ENCODE data around the gene SMIM35. TPM values are rescaled to one million over a fixed set of nuclear protein-coding genes. Genes with fewer than 3 reads are reported as not detected.
"Not testable (repeated sequence)": the region's sequence is repeated elsewhere in the genome, so short reads cannot be mapped to it uniquely, and the experiment has no call there.

SMIM35 gene
- total RNA-seq, 1 experiment from 2014 or later = not detected

DNA sequence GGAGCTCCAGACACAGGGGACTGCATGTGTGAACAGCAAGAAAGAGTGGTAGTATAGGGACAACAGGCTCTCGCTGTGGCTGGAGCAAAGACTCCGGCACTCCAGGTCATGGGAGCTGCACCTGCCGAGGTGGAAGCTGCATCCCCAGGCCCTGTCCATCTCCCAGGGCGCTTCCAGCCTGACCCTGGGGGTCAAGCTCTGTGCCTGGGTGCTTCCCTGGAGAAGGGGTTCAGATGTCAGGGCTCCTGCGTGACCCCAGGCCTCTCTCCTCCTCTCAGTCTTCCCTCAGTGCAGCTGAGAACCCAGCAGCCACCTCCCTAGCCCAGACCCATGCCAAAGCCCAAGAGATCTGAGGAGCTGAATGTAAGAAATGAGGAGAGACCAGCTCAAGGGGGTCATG, 6.5 kb downstream of the SMIM35 start:
- no peak for DNase-seq
- Histone ChIP-seq H3K4me3 (ENCODE audit: insufficient read depth, low read depth, low read length) (no peak overlapping the region), H3K36me3 (replicated peaks; ENCODE audit: control insufficient read depth, insufficient read depth, low read length) (no peaks in the 10 kb centered on the region), H3K27me3 (ENCODE audit: control insufficient read depth, insufficient read depth, low read length) (no peaks in the 10 kb centered on the region)

DNA sequence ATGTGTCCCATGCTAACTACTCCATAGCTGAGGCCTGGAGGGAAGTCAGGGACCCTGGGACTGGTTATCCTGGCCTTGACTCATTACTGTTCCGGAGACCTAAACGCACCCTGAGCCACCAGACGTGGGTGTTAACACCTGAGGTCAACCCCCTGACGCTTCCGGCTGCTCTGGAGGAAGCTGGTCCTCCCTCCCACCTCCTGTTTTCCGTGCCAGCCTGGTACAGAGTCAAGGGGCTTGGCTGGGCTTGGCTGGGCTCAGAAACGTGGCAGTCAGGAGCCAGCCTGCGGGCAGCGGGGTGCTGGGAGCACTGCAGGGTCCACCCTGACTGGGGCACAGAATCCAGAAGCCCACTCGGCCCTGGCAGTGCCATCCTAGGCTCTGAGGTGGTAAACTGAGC, 7.3 kb downstream of the SMIM35 start:
- H3K36me3 ChIP-seq (replicated peaks; ENCODE audit: control insufficient read depth, insufficient read depth, low read length) = no peaks in the 10 kb centered on the region
- H3K4me3 ChIP-seq (ENCODE audit: insufficient read depth, low read depth, low read length) = no peak overlapping the region
- H3K27me3 ChIP-seq (ENCODE audit: control insufficient read depth, insufficient read depth, low read length) = no peaks in the 10 kb centered on the region
- no peak for DNase-seq

DNA sequence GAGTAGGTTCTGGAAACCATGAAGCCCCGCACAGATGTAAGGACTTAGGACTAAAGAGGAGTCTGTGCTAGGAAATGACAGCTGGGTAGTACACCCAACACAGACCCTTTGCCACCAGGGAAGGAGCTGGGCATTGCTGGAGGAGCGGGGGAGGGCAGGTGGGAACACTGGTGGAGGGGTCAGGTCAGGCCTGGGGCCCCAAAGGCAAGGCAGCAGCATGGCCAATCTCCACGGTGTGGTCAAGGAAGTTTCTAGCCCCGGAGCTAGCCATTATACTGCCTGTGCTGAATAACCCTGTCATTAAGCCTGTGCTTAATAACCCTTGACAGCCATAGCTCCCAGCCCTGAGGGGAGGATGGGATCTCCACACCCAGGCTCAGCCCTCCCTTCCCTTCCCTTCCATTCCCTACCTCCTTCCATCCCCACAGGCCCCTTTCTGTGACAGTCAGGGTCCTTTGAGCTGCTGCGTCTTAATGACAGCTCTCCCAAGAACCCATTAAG, 7.8 kb downstream of the SMIM35 start:
- no peaks in the 10 kb centered on the region for H3K36me3 ChIP-seq (replicated peaks; ENCODE audit: control insufficient read depth, insufficient read depth, low read length)
- no peaks in the 10 kb centered on the region for H3K27me3 ChIP-seq (ENCODE audit: control insufficient read depth, insufficient read depth, low read length)
- no peak overlapping the region for H3K4me3 ChIP-seq (ENCODE audit: insufficient read depth, low read depth, low read length)
- DNase-seq = no peak

DNA sequence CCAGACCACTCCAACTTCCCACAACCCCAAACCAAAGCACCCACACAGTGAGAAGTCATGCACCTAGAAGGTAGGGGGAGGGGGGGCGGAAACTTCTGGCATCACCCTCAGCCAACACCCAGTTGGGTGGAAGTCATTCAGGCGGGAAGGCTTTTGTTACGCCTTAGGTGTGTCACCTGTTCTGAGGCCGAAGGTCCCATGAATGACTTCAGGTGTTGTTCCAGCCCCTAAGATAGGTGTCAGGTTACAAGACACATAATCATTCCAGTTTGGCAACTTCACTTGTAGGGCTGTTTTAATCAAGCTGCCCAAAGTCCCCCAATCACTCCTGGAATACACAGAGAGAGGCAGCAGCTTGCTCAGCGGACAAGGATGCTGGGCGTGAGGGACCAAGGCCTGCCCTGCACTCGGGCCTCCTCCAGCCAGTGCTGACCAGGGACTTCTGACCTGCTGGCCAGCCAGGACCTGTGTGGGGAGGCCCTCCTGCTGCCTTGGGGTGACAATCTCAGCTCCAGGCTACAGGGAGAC, 9.9 kb downstream of the SMIM35 start, which contains the start of gene TMPRSS4:
TSS of gene TMPRSS4 (plus strand) at position 325 of the 528 bp plus-strand sequence. CDS start 225 bp downstream, outside the sequence.
- H3K27me3 ChIP-seq (ENCODE audit: control insufficient read depth, insufficient read depth, low read length) = no peaks in the 10 kb centered on the region
- H3K4me3 ChIP-seq (ENCODE audit: insufficient read depth, low read depth, low read length) = no peak within 1 kb of the TSS
- peak; percentile 66 for DNase-seq
- H3K36me3 ChIP-seq (replicated peaks; ENCODE audit: control insufficient read depth, insufficient read depth, low read length) = no peaks in the 10 kb centered on the region

DNA sequence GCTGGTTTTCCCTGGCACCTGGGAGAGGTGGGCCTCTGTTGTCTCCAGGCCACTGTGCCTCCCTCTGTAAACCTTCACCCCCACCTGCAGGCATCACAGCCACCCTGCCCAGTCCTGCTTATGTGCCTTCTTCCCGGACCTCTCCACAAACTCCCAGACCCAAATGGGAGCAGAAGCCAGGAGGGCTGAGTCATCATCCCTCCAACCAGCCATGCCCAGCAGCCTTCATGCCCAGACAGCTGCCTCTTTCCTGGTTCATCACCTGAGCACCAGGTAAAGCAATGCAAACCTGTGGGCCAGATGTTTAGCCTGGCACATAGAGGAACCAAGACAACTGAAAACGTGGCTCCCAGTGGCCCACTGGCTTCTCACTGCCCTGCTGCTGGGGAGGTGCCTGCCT, 12.0 kb downstream of the SMIM35 start:
- H3K27me3 ChIP-seq (ENCODE audit: control insufficient read depth, insufficient read depth, low read length) = no peaks in the 10 kb centered on the region
- no peaks in the 10 kb centered on the region for H3K36me3 ChIP-seq (replicated peaks; ENCODE audit: control insufficient read depth, insufficient read depth, low read length)
- DNase-seq = no peak
- H3K4me3 ChIP-seq (ENCODE audit: insufficient read depth, low read depth, low read length) = no peak overlapping the region

DNA sequence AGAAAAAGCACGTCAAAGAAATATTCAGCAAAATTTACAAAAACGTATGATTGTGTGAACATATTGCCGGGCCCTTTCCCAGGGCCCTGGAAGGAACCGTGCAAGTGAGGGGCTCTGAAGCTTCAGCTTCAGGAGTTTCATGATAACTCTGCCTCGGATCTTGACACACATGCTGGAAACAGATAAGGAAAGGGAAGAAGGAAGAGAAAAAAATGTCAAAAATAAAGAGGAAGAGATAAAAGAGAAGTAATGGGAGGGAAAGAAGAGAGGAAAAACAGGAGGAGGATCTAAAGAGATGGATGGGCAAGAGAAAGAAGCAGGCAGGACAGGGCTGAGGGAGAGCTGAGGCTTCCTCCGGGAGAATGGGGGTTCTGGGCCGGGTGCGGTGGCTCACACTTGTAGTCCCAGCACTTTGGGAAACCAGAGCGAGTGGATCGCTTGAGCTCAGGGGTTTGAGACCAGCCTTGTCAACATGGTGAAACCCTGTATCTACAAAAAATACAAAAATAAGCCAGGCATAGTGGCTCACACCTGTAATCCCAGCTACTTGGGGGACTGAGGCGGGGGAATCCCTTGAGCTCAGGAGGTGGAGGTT, 12.6 kb downstream of the SMIM35 start:
- no peaks in the 10 kb centered on the region for H3K27me3 ChIP-seq (ENCODE audit: control insufficient read depth, insufficient read depth, low read length)
- DNase-seq = no peak

DNA sequence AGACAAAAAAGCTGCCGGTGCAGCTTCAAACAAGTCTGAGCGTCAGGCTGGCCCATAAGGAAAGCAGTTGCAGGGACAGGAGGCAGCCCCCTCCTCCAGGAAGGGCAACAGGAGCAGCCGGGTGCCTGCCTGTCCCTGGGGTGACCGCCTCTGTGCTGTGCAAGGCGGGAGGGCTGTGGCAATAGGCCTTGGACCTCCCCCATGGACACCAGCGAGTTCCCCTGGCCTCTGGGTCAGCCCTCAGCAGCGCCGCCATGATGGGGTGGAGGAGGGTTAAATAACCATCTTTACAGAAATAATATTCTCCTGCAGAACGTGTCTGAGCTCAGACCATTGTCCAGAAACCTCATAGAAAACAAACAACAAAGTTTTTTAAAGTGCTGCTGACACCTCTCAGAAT, 13.2 kb downstream of the SMIM35 start:
- H3K27me3 ChIP-seq (ENCODE audit: control insufficient read depth, insufficient read depth, low read length) = no peaks in the 10 kb centered on the region
- H3K36me3 ChIP-seq (replicated peaks; ENCODE audit: control insufficient read depth, insufficient read depth, low read length) = no peaks in the 10 kb centered on the region
- no peak for DNase-seq
- no peak overlapping the region for H3K4me3 ChIP-seq (ENCODE audit: insufficient read depth, low read depth, low read length)

More for the DNA sequence above, 12.6 kb downstream of the SMIM35 start:
- no peaks in the 10 kb centered on the region for H3K36me3 ChIP-seq (replicated peaks; ENCODE audit: control insufficient read depth, insufficient read depth, low read length)
- no peak overlapping the region for H3K4me3 ChIP-seq (ENCODE audit: insufficient read depth, low read depth, low read length)

DNA sequence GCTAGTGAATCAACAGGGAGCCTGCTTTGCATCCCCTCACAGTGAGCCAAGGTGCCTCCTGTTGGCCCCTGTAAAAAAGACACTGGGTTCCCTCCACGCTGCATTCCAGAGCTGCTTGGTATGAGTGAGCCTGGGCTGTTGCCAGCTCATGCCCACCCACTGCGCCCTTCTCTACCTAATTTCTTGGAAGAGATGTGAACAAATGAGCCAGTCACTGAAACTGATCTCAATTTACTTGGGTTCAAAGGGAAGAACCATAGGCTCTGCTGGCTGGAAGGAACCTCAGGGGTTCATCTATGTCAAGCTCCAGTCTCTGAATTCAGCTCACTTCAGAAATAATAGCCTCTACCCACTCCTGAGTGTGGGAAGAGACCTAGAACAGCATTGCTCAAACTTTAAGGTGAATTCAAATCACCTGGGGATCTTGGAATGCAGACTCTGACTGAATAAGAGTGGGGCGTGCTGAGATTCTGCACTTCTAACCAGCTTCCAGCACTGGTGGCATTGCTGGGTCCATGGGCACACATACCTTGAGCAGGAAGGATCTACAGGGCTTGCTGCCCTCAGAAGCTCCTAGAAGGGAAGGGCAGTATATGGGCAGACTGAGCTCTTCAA, 15.2 kb downstream of the SMIM35 start:
- Histone ChIP-seq H3K4me3 (ENCODE audit: insufficient read depth, low read depth, low read length) (no peak overlapping the region), H3K36me3 (replicated peaks; ENCODE audit: control insufficient read depth, insufficient read depth, low read length) (no peaks in the 10 kb centered on the region), H3K27me3 (ENCODE audit: control insufficient read depth, insufficient read depth, low read length) (no peaks in the 10 kb centered on the region)
- DNase-seq = peak; percentile 65

DNA sequence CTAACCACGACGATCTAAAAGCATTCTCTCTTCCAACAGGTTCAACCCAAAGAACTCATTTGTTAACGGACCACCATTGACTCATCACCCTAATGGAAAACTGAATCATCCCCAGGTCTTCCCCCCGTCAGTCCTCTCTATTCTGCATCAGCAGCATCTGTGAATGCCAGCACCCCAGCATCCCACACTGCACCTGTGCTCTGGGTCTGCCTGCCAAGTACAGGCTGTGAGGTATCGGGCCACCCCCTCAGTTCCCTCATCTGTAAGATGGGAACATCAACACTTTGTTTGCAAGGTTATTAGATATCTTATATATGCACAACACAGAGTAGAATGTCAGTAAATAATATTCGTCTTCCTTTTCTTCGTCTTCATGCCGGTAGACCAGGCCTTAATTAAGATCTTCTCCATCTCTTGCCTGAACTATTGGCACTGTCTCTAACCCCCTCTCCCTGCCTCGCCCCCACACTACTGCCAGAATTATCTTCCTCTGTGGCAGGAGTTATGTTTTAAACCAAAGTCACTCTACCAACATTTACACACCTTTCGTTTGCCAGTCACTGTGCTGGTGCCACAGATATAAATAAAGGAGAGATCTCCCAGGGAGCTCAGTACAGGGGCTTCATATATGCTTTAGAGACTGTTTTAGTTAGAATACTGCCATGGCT, 17.7 kb downstream of the SMIM35 start:
- no peak for DNase-seq
- no peaks in the 10 kb centered on the region for H3K27me3 ChIP-seq (ENCODE audit: control insufficient read depth, insufficient read depth, low read length)
- no peaks in the 10 kb centered on the region for H3K36me3 ChIP-seq (replicated peaks; ENCODE audit: control insufficient read depth, insufficient read depth, low read length)
- H3K4me3 ChIP-seq (ENCODE audit: insufficient read depth, low read depth, low read length) = no peak overlapping the region

DNA sequence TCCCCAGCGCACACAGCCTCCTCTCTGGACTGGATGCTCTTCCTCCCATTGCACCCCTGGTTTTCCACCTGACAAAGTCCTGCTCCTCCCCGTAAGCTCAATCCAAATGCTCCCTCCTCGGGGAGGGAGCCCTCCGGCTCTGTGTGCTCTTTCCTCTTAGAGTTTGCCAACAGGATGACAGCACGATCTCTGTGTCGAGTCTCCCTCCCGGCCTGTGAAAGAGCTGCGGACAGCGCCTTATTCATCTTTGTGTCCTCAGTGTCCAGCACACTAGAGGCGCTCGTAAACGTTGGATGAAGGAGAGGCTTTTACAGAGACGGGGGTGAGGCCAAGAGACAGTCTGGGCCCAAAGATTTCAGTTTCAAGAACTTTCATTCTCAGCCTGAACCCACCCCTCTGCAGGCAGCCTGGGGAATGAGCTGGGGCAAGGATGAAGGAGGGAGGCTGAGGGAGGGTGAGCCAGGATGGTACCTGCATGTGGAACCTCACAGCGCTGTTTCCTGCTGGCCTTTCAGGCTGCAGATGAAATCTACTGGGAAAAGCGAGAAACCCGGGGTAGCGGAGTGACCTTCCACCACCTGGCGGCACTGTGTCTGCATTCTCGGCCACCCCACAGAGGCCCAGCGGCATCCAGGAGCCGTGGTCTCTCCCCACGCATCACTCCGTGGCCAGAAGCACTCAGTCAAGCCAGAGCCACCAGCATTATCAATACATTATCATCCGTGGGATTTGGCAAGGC, 18.4 kb downstream of the SMIM35 start:
- H3K4me3 ChIP-seq (ENCODE audit: insufficient read depth, low read depth, low read length) = no peak overlapping the region
- H3K27me3 ChIP-seq (ENCODE audit: control insufficient read depth, insufficient read depth, low read length) = no peaks in the 10 kb centered on the region
- no peaks in the 10 kb centered on the region for H3K36me3 ChIP-seq (replicated peaks; ENCODE audit: control insufficient read depth, insufficient read depth, low read length)
- DNase-seq = peak; percentile 85

DNA sequence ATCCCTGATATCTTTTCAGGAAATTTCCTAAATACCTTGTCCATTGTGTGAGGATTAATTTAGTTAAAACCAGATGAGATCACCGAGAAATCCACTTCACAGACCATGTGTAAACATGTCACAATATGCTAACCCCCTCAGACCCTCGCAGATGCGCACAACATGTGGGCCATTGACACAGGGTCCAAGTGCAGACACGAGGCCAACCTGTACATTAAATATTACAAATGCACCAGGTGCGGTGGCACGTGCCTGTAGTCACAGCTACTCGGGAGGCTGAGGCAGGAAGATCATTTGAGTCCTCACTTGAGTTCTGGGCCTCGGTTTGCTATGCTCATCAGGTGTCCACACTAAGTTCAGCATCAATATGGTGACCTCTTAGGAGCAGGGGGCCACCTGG, 19.8 kb downstream of the SMIM35 start:
- no peaks in the 10 kb centered on the region for H3K27me3 ChIP-seq (ENCODE audit: control insufficient read depth, insufficient read depth, low read length)
- no peak for DNase-seq
- no peaks in the 10 kb centered on the region for H3K36me3 ChIP-seq (replicated peaks; ENCODE audit: control insufficient read depth, insufficient read depth, low read length)
- H3K4me3 ChIP-seq (ENCODE audit: insufficient read depth, low read depth, low read length) = no peak overlapping the region

DNA sequence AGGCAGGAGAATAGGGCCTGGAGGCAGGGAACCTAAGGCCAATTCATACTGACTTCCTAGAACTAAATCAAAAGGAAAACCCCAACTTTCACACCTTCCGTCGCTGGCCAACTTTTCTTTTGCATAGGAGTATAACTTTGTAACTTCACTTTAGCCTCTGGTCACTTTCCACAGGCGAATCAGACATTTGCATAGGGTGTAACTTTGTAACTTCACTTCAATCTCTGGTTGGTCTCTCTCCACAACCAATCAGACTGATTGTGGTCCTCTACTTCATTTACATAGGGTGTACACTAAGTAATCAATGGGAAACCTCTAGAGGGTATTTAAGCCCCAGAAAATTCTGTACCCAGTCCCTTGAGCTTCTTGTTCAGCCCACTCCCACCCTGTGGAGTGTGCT, 21.4 kb downstream of the SMIM35 start:
- Histone ChIP-seq H3K4me3 (ENCODE audit: insufficient read depth, low read depth, low read length) (no peak overlapping the region), H3K36me3 (replicated peaks; ENCODE audit: control insufficient read depth, insufficient read depth, low read length) (no peaks in the 10 kb centered on the region), H3K27me3 (ENCODE audit: control insufficient read depth, insufficient read depth, low read length) (no peaks in the 10 kb centered on the region)
- no peak for DNase-seq

DNA sequence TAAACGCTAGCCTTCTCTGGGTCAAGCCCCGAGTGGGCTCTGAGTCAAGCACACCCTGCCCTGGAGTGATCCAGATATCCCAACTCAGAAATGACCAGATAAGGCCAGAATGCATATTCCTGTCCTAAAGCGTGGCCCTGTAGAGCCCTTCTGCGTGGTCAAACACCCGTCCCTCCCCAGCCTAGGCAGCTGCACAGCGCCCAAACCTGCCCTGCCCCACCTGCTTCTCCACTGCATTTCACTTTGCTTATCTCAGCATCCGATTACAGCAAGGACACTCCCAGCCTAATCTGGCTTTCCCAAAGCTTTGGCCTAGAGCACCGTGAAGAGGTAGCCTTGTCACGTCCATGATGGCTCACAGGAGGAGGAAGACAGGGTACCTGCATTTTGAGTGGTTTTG, 21.8 kb downstream of the SMIM35 start:
- no peak overlapping the region for H3K4me3 ChIP-seq (ENCODE audit: insufficient read depth, low read depth, low read length)
- H3K27me3 ChIP-seq (ENCODE audit: control insufficient read depth, insufficient read depth, low read length) = no peaks in the 10 kb centered on the region
- DNase-seq = no peak
- no peaks in the 10 kb centered on the region for H3K36me3 ChIP-seq (replicated peaks; ENCODE audit: control insufficient read depth, insufficient read depth, low read length)

DNA sequence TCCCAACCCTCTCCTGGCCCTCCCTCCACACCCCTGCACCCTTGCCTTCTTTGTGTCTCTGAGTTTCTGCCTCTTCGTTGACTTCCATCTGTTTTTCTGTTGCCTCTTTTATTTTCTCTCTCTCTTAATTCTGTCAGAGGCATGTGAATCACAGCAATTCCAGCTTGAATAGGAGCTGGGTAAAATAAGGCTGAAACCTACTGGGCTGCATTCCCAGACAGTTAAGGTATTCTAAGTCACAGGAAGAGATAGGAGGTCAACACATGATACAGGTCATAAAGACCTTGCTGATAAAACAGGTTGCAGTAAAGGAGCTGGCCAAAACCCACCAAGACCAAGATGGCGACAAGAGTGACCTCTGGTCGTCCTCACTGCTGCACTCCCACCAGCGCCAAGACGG, 24.1 kb downstream of the SMIM35 start:
- DNase-seq; H3K4me3 ChIP-seq (ENCODE audit: insufficient read depth, low read depth, low read length); H3K36me3 ChIP-seq (replicated peaks; ENCODE audit: control insufficient read depth, insufficient read depth, low read length); H3K27me3 ChIP-seq (ENCODE audit: control insufficient read depth, insufficient read depth, low read length): not testable (repeated sequence)

All from H7 (cell line).